Left ventricle myocardium inferior (tissue), 1 donor: ENCODE results near the gene SORBS2. TPM values are rescaled to one million over a fixed set of nuclear protein-coding genes. Genes with fewer than 3 reads are reported as not detected.

Experiments
- DNase-seq: peaks from one replicate; pipeline ENCODE4 v3.0.0-alpha.2; 2020
- H3K27ac ChIP-seq: fragments of 200-600 bp; replicated peaks from 2 replicates; pipeline ENCODE4 v1.8.0; 2021
- H3K27me3 ChIP-seq: fragments of 200-600 bp; 2 replicates; pipeline ENCODE4 v1.8.0; 2021; ENCODE audit warnings: low read depth
- H3K36me3 ChIP-seq: fragments of 200-600 bp; 2 replicates; pipeline ENCODE4 v1.8.0; 2021
- H3K4me1 ChIP-seq: fragments of 200-600 bp; 2 replicates; pipeline ENCODE4 v1.8.0; 2021
- H3K4me3 ChIP-seq: fragments of 200-600 bp; 2 replicates; pipeline ENCODE4 v1.8.0; 2021; ENCODE audit warnings: mild to moderate bottlenecking, moderate library complexity
- H3K9me3 ChIP-seq: fragments of 200-600 bp; replicated peaks from 2 replicates; pipeline ENCODE4 v1.8.0; 2021
- intact Hi-C: fragments of 100-400 bp; cut with micrococcal nuclease; formaldehyde crosslinking; loops from one replicate; pipeline ENCODE4 v1.11.0; 2022
- total RNA-seq: library from RNA; stranded (reverse); fragmentation: NEBNext Ultra II Directional; extraction: Animal tissue kit (Norgen Biotek cat#: 25700); gene quantifications from one replicate; pipeline ENCODE4 v1.2.1, GENCODE V29; 2021
- TF ChIP-seq, protein P1 (sequence below): fragments of 200-600 bp; IDR thresholded peaks from 2 replicates; pipeline ENCODE4 v1.8.0; 2021; ENCODE audit warnings: antibody characterized with exemption, mild to moderate bottlenecking, borderline replicate concordance
- donor health status: DM: no; HTN: yes; CAD: no; lungs with severe emphysema.

The SORBS2 gene
- total RNA-seq, 1 donor from 2014 or later = 1,282 TPM

DNA sequence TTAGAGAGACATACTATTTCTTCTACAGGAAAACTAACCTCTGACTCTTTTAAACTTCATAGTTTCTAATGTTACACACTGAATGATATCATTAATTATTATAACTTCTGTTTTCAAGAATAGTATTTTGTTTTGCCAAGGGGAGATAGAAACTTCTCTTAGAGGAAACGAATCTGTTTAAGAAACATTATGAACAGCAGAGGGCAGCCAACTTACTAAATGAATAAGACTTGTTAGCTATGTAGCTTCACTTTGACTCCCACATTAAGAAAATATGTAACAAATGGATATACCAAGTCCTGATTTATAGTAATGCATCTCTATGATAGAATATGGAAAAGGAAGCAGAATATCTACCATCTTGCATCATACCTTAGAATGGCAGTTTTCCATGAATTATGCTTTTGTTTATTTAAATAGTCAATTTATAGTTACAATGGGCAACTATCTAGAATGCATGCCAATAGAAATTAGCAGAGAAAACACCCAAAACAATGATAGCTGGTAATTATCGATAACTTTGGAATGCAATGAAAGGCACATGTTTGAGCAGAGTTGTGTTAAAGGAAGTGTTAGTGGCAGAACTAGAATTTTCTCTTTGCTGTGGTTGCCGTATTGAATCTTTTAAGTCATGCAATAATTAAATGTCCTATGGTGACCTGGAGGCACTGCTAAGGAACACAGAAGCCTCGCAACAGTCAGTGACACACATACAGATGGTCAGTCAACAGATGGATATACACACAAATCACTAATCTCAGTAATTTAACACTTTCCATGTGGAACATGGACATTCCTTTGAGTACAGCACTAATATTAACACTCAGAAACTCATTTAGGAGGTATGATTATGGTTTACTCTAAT, 171.0 kb downstream of the SORBS2 start:
- Histone ChIP-seq H3K36me3 (peaks cover 57% of the 10 kb centered on the region), H3K9me3 (no peaks in the 10 kb centered on the region), H3K4me1 (peaks cover 9% of the 10 kb centered on the region)

DNA sequence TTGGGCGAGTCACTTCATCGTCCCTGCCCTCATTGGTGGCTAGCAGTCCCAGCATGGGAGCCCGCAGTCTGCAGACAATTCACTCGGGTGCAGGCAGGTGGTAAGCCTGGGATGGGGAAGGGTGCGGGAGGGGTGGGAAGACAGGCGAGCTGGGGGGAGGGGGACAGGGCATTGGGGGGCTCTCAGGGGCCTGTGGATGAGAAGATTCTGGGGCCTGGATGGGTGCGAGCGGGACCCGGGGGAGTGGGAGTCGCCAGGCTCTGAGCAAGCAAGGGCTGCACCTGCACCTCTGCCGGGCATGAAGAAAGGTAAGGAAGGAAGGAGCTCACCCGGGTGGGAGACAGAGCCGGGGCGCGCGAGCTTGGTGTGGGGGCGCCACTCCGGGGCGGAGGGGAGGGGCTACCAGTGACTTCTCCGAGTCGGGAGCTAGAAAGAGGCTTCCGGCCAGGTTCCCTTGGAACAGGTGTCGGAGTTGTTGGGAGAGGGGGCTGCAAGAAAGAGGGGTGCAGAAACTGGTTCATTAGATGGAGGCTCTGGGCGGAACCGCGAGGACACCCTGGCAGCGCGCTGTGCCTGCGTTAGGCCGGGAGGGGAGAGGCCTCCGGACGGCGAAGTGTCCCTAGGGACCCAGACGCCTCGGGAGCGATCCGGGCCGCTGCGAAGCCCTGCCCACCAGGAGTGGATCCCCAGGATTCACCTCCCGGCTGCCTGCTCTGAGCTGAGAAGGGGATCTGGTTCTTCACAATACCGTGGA, 173.3 kb downstream of the SORBS2 start:
- intact Hi-C loops = no loop called here
- no peaks in the 10 kb centered on the region for H3K4me1 ChIP-seq

More for the DNA sequence above, 171.0 kb downstream of the SORBS2 start:
- intact Hi-C loops = loop anchor here (5.0 kb wide), 2 partner anchors 381 to 396 kb away; no protein-coding TSS in a partner anchor
- DNase-seq = no peak
- peak overlapping the region; percentile 3 for H3K27ac ChIP-seq
- no peaks in the 10 kb centered on the region for H3K27me3 ChIP-seq
- TF ChIP-seq, protein P1, sequence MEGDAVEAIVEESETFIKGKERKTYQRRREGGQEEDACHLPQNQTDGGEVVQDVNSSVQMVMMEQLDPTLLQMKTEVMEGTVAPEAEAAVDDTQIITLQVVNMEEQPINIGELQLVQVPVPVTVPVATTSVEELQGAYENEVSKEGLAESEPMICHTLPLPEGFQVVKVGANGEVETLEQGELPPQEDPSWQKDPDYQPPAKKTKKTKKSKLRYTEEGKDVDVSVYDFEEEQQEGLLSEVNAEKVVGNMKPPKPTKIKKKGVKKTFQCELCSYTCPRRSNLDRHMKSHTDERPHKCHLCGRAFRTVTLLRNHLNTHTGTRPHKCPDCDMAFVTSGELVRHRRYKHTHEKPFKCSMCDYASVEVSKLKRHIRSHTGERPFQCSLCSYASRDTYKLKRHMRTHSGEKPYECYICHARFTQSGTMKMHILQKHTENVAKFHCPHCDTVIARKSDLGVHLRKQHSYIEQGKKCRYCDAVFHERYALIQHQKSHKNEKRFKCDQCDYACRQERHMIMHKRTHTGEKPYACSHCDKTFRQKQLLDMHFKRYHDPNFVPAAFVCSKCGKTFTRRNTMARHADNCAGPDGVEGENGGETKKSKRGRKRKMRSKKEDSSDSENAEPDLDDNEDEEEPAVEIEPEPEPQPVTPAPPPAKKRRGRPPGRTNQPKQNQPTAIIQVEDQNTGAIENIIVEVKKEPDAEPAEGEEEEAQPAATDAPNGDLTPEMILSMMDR = peak; percentile 59
- no peak overlapping the region for H3K4me3 ChIP-seq

DNA sequence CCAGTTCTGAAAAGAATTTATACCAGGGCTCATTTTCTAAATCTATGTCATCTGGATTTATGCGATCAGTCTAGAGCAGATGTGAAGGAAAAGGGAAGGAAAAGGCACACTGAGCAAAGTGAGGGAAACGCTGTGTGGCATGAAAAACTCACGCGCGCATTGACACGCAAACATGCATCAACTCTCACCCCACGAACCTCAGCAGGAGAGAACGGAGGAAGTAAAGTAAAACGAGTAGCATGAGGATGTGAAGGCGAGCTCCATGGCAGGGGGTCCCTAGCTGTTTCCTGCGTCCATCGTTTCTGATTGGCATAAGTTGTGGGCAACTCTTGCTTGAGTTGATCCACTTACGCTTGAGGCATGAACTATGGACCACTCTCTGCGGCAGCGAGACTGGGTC, 173.9 kb downstream of the SORBS2 start:
- Histone ChIP-seq H3K27me3 (no peaks in the 10 kb centered on the region), H3K9me3 (peaks cover 13% of the 10 kb centered on the region), H3K27ac (no peak overlapping the region), H3K4me1 (no peaks in the 10 kb centered on the region), H3K4me3 (no peak overlapping the region), H3K36me3 (peaks cover 58% of the 10 kb centered on the region)
- TF ChIP-seq, protein P1 = no peak
- no peak for DNase-seq
- intact Hi-C loops = no loop called here

More for the DNA sequence above, 173.3 kb downstream of the SORBS2 start:
- DNase-seq = no peak
- TF ChIP-seq, protein P1 = no peak
- no peak overlapping the region for H3K4me3 ChIP-seq
- H3K27me3 ChIP-seq = no peaks in the 10 kb centered on the region
- H3K9me3 ChIP-seq = peaks cover 9% of the 10 kb centered on the region
- H3K27ac ChIP-seq = no peak overlapping the region
- peaks cover 56% of the 10 kb centered on the region for H3K36me3 ChIP-seq

DNA sequence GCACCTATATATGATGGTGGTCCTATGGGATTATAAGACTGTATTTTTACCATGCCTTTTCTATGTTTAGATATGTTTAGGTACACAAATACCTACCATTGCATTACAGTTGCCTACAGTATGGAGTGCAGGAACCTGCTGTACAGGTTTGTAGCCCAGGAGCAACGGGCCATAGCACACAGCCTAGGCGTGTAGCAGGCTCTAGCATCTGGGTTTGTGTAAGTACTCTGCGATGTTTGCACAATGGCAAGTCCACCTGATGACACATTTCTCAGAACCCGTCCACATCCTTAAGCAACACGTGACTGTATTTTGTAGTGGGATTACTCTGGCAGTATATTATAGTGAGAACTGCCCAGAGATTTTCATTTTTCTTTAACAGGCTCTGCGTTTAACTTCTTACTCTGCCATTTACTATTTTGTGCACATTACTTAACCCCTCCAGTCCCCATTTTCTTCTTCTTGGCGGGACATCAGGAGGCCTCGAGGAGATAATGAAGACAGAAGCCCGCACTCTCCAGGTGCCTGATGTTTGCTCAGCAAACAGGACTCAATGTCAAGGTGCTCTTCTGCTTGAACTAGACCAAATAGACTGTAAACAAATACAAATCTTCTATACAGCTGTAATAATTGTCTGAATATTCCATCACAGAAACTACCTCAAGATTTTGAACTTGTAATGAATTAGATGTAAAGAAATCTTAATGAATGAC, 174.7 kb downstream of the SORBS2 start:
- Histone ChIP-seq H3K36me3 (peaks cover 54% of the 10 kb centered on the region), H3K4me3 (no peak overlapping the region), H3K27me3 (no peaks in the 10 kb centered on the region), H3K9me3 (peaks cover 13% of the 10 kb centered on the region), H3K4me1 (no peaks in the 10 kb centered on the region), H3K27ac (peak overlapping the region; percentile 3)
- TF ChIP-seq, protein P1 = no peak
- intact Hi-C loops = no loop called here
- no peak for DNase-seq

DNA sequence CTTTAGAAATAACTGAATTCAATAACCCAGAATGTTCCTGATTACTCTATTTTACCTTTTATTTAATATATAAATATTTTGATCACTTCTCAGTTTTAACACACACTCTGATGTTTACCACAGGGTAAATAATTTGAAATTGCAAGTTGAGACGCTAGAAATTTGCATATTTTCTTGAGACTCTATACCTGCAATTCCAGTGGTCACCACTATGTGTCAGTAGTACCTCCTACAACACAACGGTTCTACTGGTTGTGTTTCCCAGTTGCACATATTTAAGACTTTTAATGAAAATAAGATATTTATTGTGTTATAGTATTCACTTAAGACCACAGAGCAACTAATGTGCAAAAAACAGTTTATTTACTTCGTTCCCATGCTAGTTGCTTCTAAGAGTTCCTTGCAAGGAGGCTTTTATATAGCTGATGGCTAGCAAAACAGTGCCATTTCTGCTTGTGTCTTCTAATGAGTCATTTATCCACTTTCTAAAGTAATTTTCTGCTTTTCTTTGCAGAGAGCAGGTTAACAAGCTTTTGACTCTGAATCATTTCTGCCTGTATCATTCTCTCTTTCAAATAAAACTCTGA, 177.8 kb downstream of the SORBS2 start:
- H3K36me3 ChIP-seq = peaks cover 61% of the 10 kb centered on the region
- no peaks in the 10 kb centered on the region for H3K27me3 ChIP-seq
- DNase-seq = no peak
- TF ChIP-seq, protein P1 = peak; percentile 55
- H3K4me1 ChIP-seq = no peaks in the 10 kb centered on the region
- intact Hi-C loops = no loop called here
- peaks cover 13% of the 10 kb centered on the region for H3K9me3 ChIP-seq
- H3K27ac ChIP-seq = no peak overlapping the region
- H3K4me3 ChIP-seq = no peak overlapping the region
